Hepatocyte (in vitro differentiated cells): ENCODE measurements around the gene FAM107A. TPM values are rescaled to one million over a fixed set of nuclear protein-coding genes. Genes with fewer than 3 reads are reported as not detected.

Source experiments
- DNase-seq: peaks from one replicate; pipeline ENCODE4 v3.0.0-alpha.2; 2016; ENCODE audit warnings: low spot score
- H2AFZ ChIP-seq: fragments of 200-600 bp; sonication (generic); 2 replicates; pipeline ENCODE4 v1.6.0; 2016; ENCODE audit warnings: antibody characterized with exemption, mild to moderate bottlenecking
- H3K27ac ChIP-seq: fragments of 200-600 bp; sonication (generic); 2 replicates; pipeline ENCODE4 v1.5.1; 2016; ENCODE audit warnings: mild to moderate bottlenecking
- H3K27me3 ChIP-seq: fragments of 200-600 bp; sonication (generic); 2 replicates; pipeline ENCODE4 v1.6.1; 2016
- H3K36me3 ChIP-seq: fragments of 200-600 bp; sonication (generic); replicated peaks from 2 replicates; pipeline ENCODE4 v1.5.1; 2016; ENCODE audit warnings: low read depth; ENCODE audit not compliant: insufficient read depth
- H3K4me1 ChIP-seq: fragments of 200-600 bp; sonication (generic); 2 replicates; pipeline ENCODE4 v1.5.1; 2016; ENCODE audit warnings: mild to moderate bottlenecking, moderate library complexity; ENCODE audit not compliant: insufficient read depth
- H3K4me2 ChIP-seq: fragments of 200-600 bp; sonication (generic); 2 replicates; pipeline ENCODE4 v1.6.0; 2016
- H3K4me3 ChIP-seq: fragments of 200-600 bp; sonication (generic); 2 replicates; pipeline ENCODE4 v1.5.1; 2016; ENCODE audit warnings: mild to moderate bottlenecking
- H3K79me2 ChIP-seq: fragments of 200-600 bp; sonication (generic); 2 replicates; pipeline ENCODE4 v1.6.0; 2017; ENCODE audit warnings: mild to moderate bottlenecking
- H3K9me2 ChIP-seq: fragments of 200-600 bp; sonication (generic); replicated peaks from 2 replicates; pipeline ENCODE4 v1.6.0; 2017; ENCODE audit warnings: mild to moderate bottlenecking; ENCODE audit not compliant: insufficient read depth
- H3K9me3 ChIP-seq: fragments of 200-600 bp; sonication (generic); 2 replicates; pipeline ENCODE4 v1.5.1; 2016; ENCODE audit warnings: low read depth, mild to moderate bottlenecking
- H4K20me1 ChIP-seq: fragments of 200-600 bp; sonication (generic); 2 replicates; pipeline ENCODE4 v1.6.0; 2016; ENCODE audit warnings: mild to moderate bottlenecking; ENCODE audit not compliant: insufficient read depth, poor library complexity, severe bottlenecking
- CTCF ChIP-seq: fragments of 200-600 bp; sonication (generic); IDR thresholded peaks from 2 replicates; pipeline ENCODE4 v1.5.1; 2016; ENCODE audit warnings: antibody characterized with exemption, mild to moderate bottlenecking; ENCODE audit not compliant: poor library complexity
- EZH2 ChIP-seq: fragments of 200-600 bp; sonication (generic); IDR thresholded peaks from 2 replicates; pipeline ENCODE4 v1.6.1; 2016; ENCODE audit warnings: antibody characterized with exemption, mild to moderate bottlenecking, borderline replicate concordance
- EZH2phosphoT487 ChIP-seq: fragments of 200-600 bp; sonication (generic); IDR thresholded peaks from one replicate; pipeline ENCODE4 v1.6.1; 2018; ENCODE audit warnings: antibody characterized with exemption, mild to moderate bottlenecking, low read depth, moderate library complexity; ENCODE audit not compliant: unreplicated experiment, severe bottlenecking
- WGBS: methylation state at CpG from one replicate; pipeline ENCODE4 v1.1.6; 2016; ENCODE audit warnings: low lambda C conversion rate; ENCODE audit errors: missing lambda C conversion rate; 5-methylcytosine and 5-hydroxymethylcytosine counted together
- polyA plus RNA-seq: library from polyadenylated mRNA; unstranded; fragments of >200 nt; fragmentation: Nextera tagmentation; extraction: Ambion mirVana; gene quantifications from 2 replicates; pipeline ENCODE4 v1.2.1, GENCODE V29; 2016
- total RNA-seq: library from RNA; depleted of rRNA; stranded (reverse); fragments of >200 nt; gene quantifications from 2 replicates; pipeline ENCODE4 v1.2.3, GENCODE V29; 2014

Gene FAM107A
- total and polyA plus RNA-seq, 2 experiments from 2014 or later = 0.40 to 0.93 TPM

- H3K27ac ChIP-seq = no peak overlapping the region
- H3K4me1 ChIP-seq = peaks cover 5% of the 10 kb centered on the region
- H4K20me1 ChIP-seq = no peaks in the 10 kb centered on the region
- TF ChIP-seq EZH2 (no peak), CTCF (no peak), EZH2phosphoT487 (no peak)
- no peak overlapping the region for H3K4me2 ChIP-seq
- no peaks in the 10 kb centered on the region for H3K79me2 ChIP-seq
- H3K9me2 ChIP-seq = no peaks in the 10 kb centered on the region
- H3K9me3 ChIP-seq = no peaks in the 10 kb centered on the region
- H3K27me3 ChIP-seq = no peaks in the 10 kb centered on the region
- no peaks in the 10 kb centered on the region for H3K36me3 ChIP-seq
- WGBS = 64% methylated on average over 8 of the region's 8 CpGs
- DNase-seq = no peak
- H2AFZ ChIP-seq = no peak overlapping the region
- H3K4me3 ChIP-seq = no peak overlapping the region
These were observed 1.1 kb downstream of the FAM107A start for GRCh38 chr3:58575971-58576652.

- Histone ChIP-seq H3K27me3 (no peaks in the 10 kb centered on the region), H3K4me3 (no peak overlapping the region), H3K36me3 (no peaks in the 10 kb centered on the region), H2AFZ (no peak overlapping the region), H3K9me3 (no peaks in the 10 kb centered on the region), H4K20me1 (no peaks in the 10 kb centered on the region), H3K4me1 (peaks cover 5% of the 10 kb centered on the region), H3K4me2 (no peak overlapping the region), H3K9me2 (no peaks in the 10 kb centered on the region), H3K79me2 (no peaks in the 10 kb centered on the region), H3K27ac (no peak overlapping the region)
- DNase-seq = no peak
- 91% methylated on average over 4 of the region's 4 CpGs for WGBS
- TF ChIP-seq CTCF (no peak), EZH2 (no peak), EZH2phosphoT487 (no peak)
These were observed 2.5 kb downstream of the FAM107A start for GRCh38 chr3:58574682-58575081.

- DNase-seq = no peak
- Histone ChIP-seq H3K9me2 (no peaks in the 10 kb centered on the region), H3K4me2 (no peak overlapping the region), H3K79me2 (no peaks in the 10 kb centered on the region), H2AFZ (no peak overlapping the region), H3K9me3 (no peaks in the 10 kb centered on the region), H3K27ac (no peak overlapping the region), H3K4me1 (peaks cover 5% of the 10 kb centered on the region), H3K4me3 (no peak overlapping the region), H3K36me3 (no peaks in the 10 kb centered on the region), H3K27me3 (no peaks in the 10 kb centered on the region), H4K20me1 (no peaks in the 10 kb centered on the region)
- TF ChIP-seq EZH2phosphoT487 (no peak), EZH2 (no peak), CTCF (no peak)
- WGBS = 81% methylated on average over 3 of the region's 3 CpGs
These were observed 3.1 kb downstream of the FAM107A start for GRCh38 chr3:58574106-58574505.

GRCh38 chr3:58573640-58574039, 3.6 kb downstream of the FAM107A start:
- TF ChIP-seq EZH2 (no peak), CTCF (no peak), EZH2phosphoT487 (no peak)
- Histone ChIP-seq H3K9me2 (no peaks in the 10 kb centered on the region), H4K20me1 (no peaks in the 10 kb centered on the region), H3K36me3 (no peaks in the 10 kb centered on the region), H3K4me2 (no peak overlapping the region), H3K9me3 (no peaks in the 10 kb centered on the region), H3K27me3 (no peaks in the 10 kb centered on the region), H3K27ac (no peak overlapping the region), H3K4me3 (no peak overlapping the region), H3K4me1 (peaks cover 5% of the 10 kb centered on the region), H3K79me2 (no peaks in the 10 kb centered on the region), H2AFZ (no peak overlapping the region)
- DNase-seq = peak; percentile 14
- WGBS = 62% methylated on average over 6 of the region's 6 CpGs
